ENCODE data around the gene CTLA4. TPM values are rescaled to one million over a fixed set of nuclear protein-coding genes. Genes with fewer than 3 reads are reported as not detected.

CTLA4 gene
- total RNA-seq: 100 to 1,000 TPM; 121 to 127 TPM

GRCh38 chr2:203867561-203868200, at the start of gene CTLA4:
CTLA4 (plus strand) TSS chr2:203867771; CDS start chr2:203867943, 172 bp downstream.
- ATAC-seq (peak; percentile 28), DNase-seq (peak; percentile 57)
- H3K27ac Mint-ChIP-seq: peak within 1 kb of the TSS; percentile 100
- ChIA-PET POLR2A (interaction anchor here (0.6 to 9.0 kb wide), 18 partner anchors 10 to 315 kb away, joined by 3 to 81 read pairs (median 8); no protein-coding TSS in a partner anchor), CTCF (interaction anchor here (0.6 to 7.0 kb wide), 16 partner anchors 7 to 383 kb away, joined by 3 to 41 read pairs (median 4); no protein-coding TSS in a partner anchor)
- H3K4me1 Mint-ChIP-seq: peaks cover 71% of the 10 kb centered on the region
- H3K4me3 Mint-ChIP-seq: peak within 1 kb of the TSS; percentile 93
- H3K9me3 Mint-ChIP-seq (ENCODE audit: low read depth): peaks cover 12% of the 10 kb centered on the region
- peaks cover 58% of the 10 kb centered on the region for H3K36me3 Mint-ChIP-seq (ENCODE audit: low read depth)
- intact Hi-C loops (cut with DNase I, micrococcal nuclease): loop anchor here (1.0 to 10.0 kb wide), 5 partner anchors 12 to 1593 kb away; no protein-coding TSS in a partner anchor
- no peaks in the 10 kb centered on the region for H3K27me3 Mint-ChIP-seq

DNA sequence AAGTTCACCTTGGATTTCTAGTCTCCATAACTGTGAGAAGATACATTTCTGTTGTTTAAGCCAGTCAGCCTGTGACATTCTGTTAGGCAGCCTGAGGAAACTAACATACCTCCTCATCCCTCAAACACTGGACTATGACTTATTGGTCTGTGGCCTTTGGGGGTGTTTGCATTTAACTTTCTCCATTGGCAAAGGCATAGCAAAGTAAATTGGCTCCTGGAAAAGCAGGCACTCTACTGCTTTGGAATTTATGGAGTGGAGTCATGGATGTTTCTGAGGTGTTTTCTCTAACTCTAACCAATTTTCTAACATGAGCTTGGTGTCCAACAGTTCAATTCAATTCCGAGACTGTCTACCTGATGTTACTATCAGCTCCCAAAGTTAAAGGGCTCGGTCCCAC, 48.9 kb upstream of the CTLA4 start:
- no peaks in the 10 kb centered on the region for H3K36me3 Mint-ChIP-seq (ENCODE audit: low read depth)
- DNase-seq (no peak), ATAC-seq (no peak)
- ChIA-PET POLR2A (no interaction called here), CTCF (interaction anchor here (1.1 kb wide), 1 partner anchor 13 kb away, joined by 3 read pairs; no protein-coding TSS in a partner anchor)
- H3K4me3 Mint-ChIP-seq: no peak overlapping the region
- no peak overlapping the region for H3K27ac Mint-ChIP-seq
- no peaks in the 10 kb centered on the region for H3K9me3 Mint-ChIP-seq (ENCODE audit: low read depth)
- no peaks in the 10 kb centered on the region for H3K27me3 Mint-ChIP-seq
- intact Hi-C loops (cut with DNase I, micrococcal nuclease): loop anchor here in 1 of 2 experiments (5.0 to 10.0 kb wide), 2 partner anchors 904 to 1231 kb away; partner anchors contain the start of genes CARF and WDR12
- peaks cover 39% of the 10 kb centered on the region for H3K4me1 Mint-ChIP-seq

- H3K27me3 Mint-ChIP-seq: no peaks in the 10 kb centered on the region
- DNase-seq (no peak), ATAC-seq (no peak)
- ChIA-PET CTCF (interaction anchor here (0.6 kb wide), 1 partner anchor 668 kb away, joined by 4 read pairs; no protein-coding TSS in a partner anchor), POLR2A (interaction anchor here (0.6 kb wide), 1 partner anchor 78 kb away, joined by 10 read pairs; no protein-coding TSS in a partner anchor)
- no peak overlapping the region for H3K4me3 Mint-ChIP-seq
- no peaks in the 10 kb centered on the region for H3K36me3 Mint-ChIP-seq (ENCODE audit: low read depth)
- H3K9me3 Mint-ChIP-seq (ENCODE audit: low read depth): no peaks in the 10 kb centered on the region
- H3K4me1 Mint-ChIP-seq: peaks cover 39% of the 10 kb centered on the region
- H3K27ac Mint-ChIP-seq: no peak overlapping the region
- intact Hi-C loops (cut with DNase I, micrococcal nuclease): loop anchor here in 1 of 2 experiments (5.0 to 10.0 kb wide), 2 partner anchors 905 to 1232 kb away; partner anchors contain the start of genes CARF and WDR12
Observed at GRCh38 chr2:203819434-203820133, 48.0 kb upstream of the CTLA4 start.

DNA sequence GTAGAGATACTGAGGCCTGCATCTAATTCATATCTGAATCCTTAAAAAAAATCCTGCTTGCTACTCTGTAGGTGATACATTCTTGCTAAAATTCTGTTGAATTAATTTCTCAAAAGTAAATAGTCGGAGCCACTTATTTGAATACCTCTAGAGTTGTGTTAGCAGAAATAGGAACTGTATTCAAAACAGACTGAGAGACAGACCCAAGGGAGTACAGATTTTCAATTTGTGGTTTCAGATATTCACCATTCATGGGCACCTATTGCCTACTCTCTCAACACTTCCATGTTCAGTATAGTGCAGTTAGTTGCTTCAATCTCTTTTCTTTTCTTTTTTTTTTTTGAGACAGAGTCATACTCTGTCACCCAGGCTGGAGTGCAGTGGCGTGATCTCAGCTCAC, 46.6 kb upstream of the CTLA4 start:
- no peak for DNase-seq
- intact Hi-C loops (cut with DNase I, micrococcal nuclease): no loop called here
- POLR2A ChIA-PET: interaction anchor here (0.7 kb wide), 1 partner anchor 218 kb away, joined by 3 read pairs; no protein-coding TSS in a partner anchor
- Mint-ChIP-seq H3K4me3 (no peak overlapping the region), H3K27me3 (no peaks in the 10 kb centered on the region), H3K9me3 (ENCODE audit: low read depth) (no peaks in the 10 kb centered on the region), H3K27ac (no peak overlapping the region), H3K4me1 (peaks cover 34% of the 10 kb centered on the region), H3K36me3 (ENCODE audit: low read depth) (no peaks in the 10 kb centered on the region)
- no peak for ATAC-seq
- CTCF ChIA-PET: interaction anchor here (1.0 to 1.4 kb wide), 2 partner anchors 9 to 37 kb away, joined by 3 to 4 read pairs; no protein-coding TSS in a partner anchor

DNA sequence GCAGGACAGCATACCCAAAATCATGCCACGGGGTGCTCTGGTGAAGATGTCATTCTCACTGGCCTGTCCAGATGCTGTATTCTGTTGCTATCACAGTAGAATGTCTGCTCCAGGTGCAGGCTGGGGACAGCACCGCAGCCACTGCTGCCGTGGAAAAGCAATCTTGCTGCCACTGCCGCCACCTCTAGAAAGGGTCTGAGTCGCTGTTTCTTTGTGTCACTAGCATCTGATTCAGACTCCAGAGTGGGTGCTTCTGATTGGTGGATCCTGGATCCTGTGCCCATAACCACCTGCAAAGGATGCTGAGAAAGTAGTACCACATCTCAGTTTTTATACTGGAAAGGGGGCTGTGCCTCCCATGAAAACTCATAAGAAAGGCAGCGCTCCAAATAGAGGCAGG, 45.3 kb upstream of the CTLA4 start:
- Mint-ChIP-seq H3K27ac (no peak overlapping the region), H3K27me3 (no peaks in the 10 kb centered on the region), H3K36me3 (ENCODE audit: low read depth) (peaks cover 4% of the 10 kb centered on the region), H3K4me3 (no peak overlapping the region), H3K9me3 (ENCODE audit: low read depth) (peaks cover 6% of the 10 kb centered on the region), H3K4me1 (peaks cover 30% of the 10 kb centered on the region)
- ATAC-seq (peak; percentile 48), DNase-seq (peak; percentile 58)
- intact Hi-C loops (cut with DNase I, micrococcal nuclease): no loop called here
- ChIA-PET CTCF (interaction anchor here (1.1 to 1.5 kb wide), 3 partner anchors 10 to 87 kb away, joined by 3 to 4 read pairs (median 3); no protein-coding TSS in a partner anchor), POLR2A (no interaction called here)

GRCh38 chr2:203823173-203823572, 44.4 kb upstream of the CTLA4 start:
- intact Hi-C loops (cut with DNase I, micrococcal nuclease): no loop called here
- H3K4me3 Mint-ChIP-seq: no peak overlapping the region
- ChIA-PET POLR2A (interaction anchor here (0.6 kb wide), 1 partner anchor 109 kb away, joined by 5 read pairs; no protein-coding TSS in a partner anchor), CTCF (interaction anchor here (0.7 to 2.4 kb wide), 3 partner anchors 8 to 495 kb away, joined by 3 to 14 read pairs (median 3); no protein-coding TSS in a partner anchor)
- ATAC-seq (no peak), DNase-seq (no peak)
- H3K4me1 Mint-ChIP-seq: peaks cover 30% of the 10 kb centered on the region
- peaks cover 6% of the 10 kb centered on the region for H3K9me3 Mint-ChIP-seq (ENCODE audit: low read depth)
- peaks cover 6% of the 10 kb centered on the region for H3K36me3 Mint-ChIP-seq (ENCODE audit: low read depth)
- H3K27ac Mint-ChIP-seq: peak overlapping the region; percentile 53
- no peaks in the 10 kb centered on the region for H3K27me3 Mint-ChIP-seq

- Mint-ChIP-seq H3K27ac (peak overlapping the region; percentile 7), H3K4me3 (no peak overlapping the region), H3K9me3 (ENCODE audit: low read depth) (peaks cover 6% of the 10 kb centered on the region), H3K27me3 (no peaks in the 10 kb centered on the region), H3K4me1 (peaks cover 30% of the 10 kb centered on the region), H3K36me3 (ENCODE audit: low read depth) (peaks cover 6% of the 10 kb centered on the region)
- ChIA-PET POLR2A (no interaction called here), CTCF (interaction anchor here (0.7 to 2.4 kb wide), 4 partner anchors 9 to 496 kb away, joined by 3 to 14 read pairs (median 4); no protein-coding TSS in a partner anchor)
- ATAC-seq: peak; percentile 58
- intact Hi-C loops (cut with DNase I, micrococcal nuclease): no loop called here
- DNase-seq: peak; percentile 62
Observed at GRCh38 chr2:203824057-203824456, 43.5 kb upstream of the CTLA4 start.

GRCh38 chr2:203824603-203825002, 43.0 kb upstream of the CTLA4 start:
- ATAC-seq (peak; percentile 55), DNase-seq (no peak)
- Mint-ChIP-seq H3K36me3 (ENCODE audit: low read depth) (peaks cover 6% of the 10 kb centered on the region), H3K4me3 (no peak overlapping the region), H3K27me3 (no peaks in the 10 kb centered on the region), H3K4me1 (peaks cover 33% of the 10 kb centered on the region), H3K9me3 (ENCODE audit: low read depth) (peaks cover 6% of the 10 kb centered on the region), H3K27ac (peak overlapping the region; percentile 49)
- intact Hi-C loops (cut with DNase I, micrococcal nuclease): no loop called here
- CTCF ChIA-PET: interaction anchor here (0.8 to 2.4 kb wide), 3 partner anchors 10 to 33 kb away, joined by 3 to 14 read pairs (median 5); no protein-coding TSS in a partner anchor
- POLR2A ChIA-PET: interaction anchor here (0.6 kb wide), 1 partner anchor 109 kb away, joined by 4 read pairs; no protein-coding TSS in a partner anchor

- ATAC-seq (no peak), DNase-seq (no peak)
- Mint-ChIP-seq H3K4me3 (no peak overlapping the region), H3K36me3 (ENCODE audit: low read depth) (peaks cover 6% of the 10 kb centered on the region), H3K9me3 (ENCODE audit: low read depth) (peaks cover 6% of the 10 kb centered on the region), H3K4me1 (peaks cover 49% of the 10 kb centered on the region), H3K27ac (no peak overlapping the region), H3K27me3 (no peaks in the 10 kb centered on the region)
- CTCF ChIA-PET: interaction anchor here (1.0 kb wide), 2 partner anchors 12 to 65 kb away, joined by 3 to 4 read pairs; no protein-coding TSS in a partner anchor
- intact Hi-C loops (cut with DNase I, micrococcal nuclease): no loop called here
- POLR2A ChIA-PET: no interaction called here
Observed at GRCh38 chr2:203826704-203827103, 40.9 kb upstream of the CTLA4 start.

GRCh38 chr2:203830304-203831055, 37.1 kb upstream of the CTLA4 start:
- peaks cover 19% of the 10 kb centered on the region for H3K4me1 Mint-ChIP-seq

More at GRCh38 chr2:203830304-203831055, 37.1 kb upstream of the CTLA4 start:
- Mint-ChIP-seq H3K27ac (peak overlapping the region; percentile 95), H3K4me3 (peak overlapping the region; percentile 42), H3K36me3 (ENCODE audit: low read depth) (peaks cover 6% of the 10 kb centered on the region), H3K27me3 (no peaks in the 10 kb centered on the region), H3K9me3 (ENCODE audit: low read depth) (peaks cover 6% of the 10 kb centered on the region)
- intact Hi-C loops (cut with DNase I, micrococcal nuclease): loop anchor here (1.0 kb wide), 6 partner anchors 23 to 79 kb away; no protein-coding TSS in a partner anchor
- ChIA-PET CTCF (interaction anchor here (0.6 to 1.6 kb wide), 7 partner anchors 15 to 605 kb away, joined by 3 to 4 read pairs (median 3); no protein-coding TSS in a partner anchor), POLR2A (interaction anchor here (0.5 to 1.3 kb wide), 8 partner anchors 21 to 279 kb away, joined by 3 to 7 read pairs (median 3); partner anchors contain the start of gene CTLA4)
- ATAC-seq (peak; percentile 95), DNase-seq (peak; percentile 83)

Measured in activated CD4-positive, alpha-beta T cell treated with anti-CD3 and anti-CD28 coated beads for 36 hours (primary cell).